22Rv1 (cell line): ENCODE results near the gene PNPLA5.

Experiments used
- ZFX ChIP-seq: fragments of 450-650 bp; IDR thresholded peaks from 2 replicates; pipeline ENCODE4 v1.6.1; 2017; ENCODE audit warnings: antibody characterized with exemption, borderline replicate concordance
- TF ChIP-seq, protein P1 (sequence below): fragments of 450-650 bp; IDR thresholded peaks from 2 replicates; pipeline ENCODE4 v1.5.1; 2017; ENCODE audit warnings: mild to moderate bottlenecking

DNA sequence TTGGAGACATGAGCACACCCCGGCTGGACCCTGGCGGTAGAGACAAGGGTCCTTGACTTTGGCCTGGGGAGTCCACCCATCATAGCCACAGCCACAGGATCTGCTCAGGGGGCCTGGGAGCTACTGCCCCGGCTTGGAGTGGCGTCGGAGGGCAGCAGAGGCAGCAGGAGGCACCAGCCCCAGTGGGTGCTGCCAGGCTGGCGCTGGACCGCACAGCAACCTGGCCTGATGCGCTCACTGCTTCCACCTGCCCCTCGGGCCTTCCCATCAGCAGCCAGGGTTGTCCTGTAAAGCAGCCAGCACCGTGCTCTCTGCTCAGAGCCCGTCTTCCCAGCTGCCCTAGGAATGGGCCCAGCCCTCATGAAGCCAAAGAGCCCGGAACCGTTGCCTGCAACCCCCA, 51.4 kb downstream of the PNPLA5 start:
- TF ChIP-seq, protein P1, sequence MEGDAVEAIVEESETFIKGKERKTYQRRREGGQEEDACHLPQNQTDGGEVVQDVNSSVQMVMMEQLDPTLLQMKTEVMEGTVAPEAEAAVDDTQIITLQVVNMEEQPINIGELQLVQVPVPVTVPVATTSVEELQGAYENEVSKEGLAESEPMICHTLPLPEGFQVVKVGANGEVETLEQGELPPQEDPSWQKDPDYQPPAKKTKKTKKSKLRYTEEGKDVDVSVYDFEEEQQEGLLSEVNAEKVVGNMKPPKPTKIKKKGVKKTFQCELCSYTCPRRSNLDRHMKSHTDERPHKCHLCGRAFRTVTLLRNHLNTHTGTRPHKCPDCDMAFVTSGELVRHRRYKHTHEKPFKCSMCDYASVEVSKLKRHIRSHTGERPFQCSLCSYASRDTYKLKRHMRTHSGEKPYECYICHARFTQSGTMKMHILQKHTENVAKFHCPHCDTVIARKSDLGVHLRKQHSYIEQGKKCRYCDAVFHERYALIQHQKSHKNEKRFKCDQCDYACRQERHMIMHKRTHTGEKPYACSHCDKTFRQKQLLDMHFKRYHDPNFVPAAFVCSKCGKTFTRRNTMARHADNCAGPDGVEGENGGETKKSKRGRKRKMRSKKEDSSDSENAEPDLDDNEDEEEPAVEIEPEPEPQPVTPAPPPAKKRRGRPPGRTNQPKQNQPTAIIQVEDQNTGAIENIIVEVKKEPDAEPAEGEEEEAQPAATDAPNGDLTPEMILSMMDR, result no peak
- no peak for TF ChIP-seq ZFX
